ENCODE data around the gene TACC2. TPM values are rescaled to one million over a fixed set of nuclear protein-coding genes. Genes with fewer than 3 reads are reported as not detected.

TACC2 gene, protein sequence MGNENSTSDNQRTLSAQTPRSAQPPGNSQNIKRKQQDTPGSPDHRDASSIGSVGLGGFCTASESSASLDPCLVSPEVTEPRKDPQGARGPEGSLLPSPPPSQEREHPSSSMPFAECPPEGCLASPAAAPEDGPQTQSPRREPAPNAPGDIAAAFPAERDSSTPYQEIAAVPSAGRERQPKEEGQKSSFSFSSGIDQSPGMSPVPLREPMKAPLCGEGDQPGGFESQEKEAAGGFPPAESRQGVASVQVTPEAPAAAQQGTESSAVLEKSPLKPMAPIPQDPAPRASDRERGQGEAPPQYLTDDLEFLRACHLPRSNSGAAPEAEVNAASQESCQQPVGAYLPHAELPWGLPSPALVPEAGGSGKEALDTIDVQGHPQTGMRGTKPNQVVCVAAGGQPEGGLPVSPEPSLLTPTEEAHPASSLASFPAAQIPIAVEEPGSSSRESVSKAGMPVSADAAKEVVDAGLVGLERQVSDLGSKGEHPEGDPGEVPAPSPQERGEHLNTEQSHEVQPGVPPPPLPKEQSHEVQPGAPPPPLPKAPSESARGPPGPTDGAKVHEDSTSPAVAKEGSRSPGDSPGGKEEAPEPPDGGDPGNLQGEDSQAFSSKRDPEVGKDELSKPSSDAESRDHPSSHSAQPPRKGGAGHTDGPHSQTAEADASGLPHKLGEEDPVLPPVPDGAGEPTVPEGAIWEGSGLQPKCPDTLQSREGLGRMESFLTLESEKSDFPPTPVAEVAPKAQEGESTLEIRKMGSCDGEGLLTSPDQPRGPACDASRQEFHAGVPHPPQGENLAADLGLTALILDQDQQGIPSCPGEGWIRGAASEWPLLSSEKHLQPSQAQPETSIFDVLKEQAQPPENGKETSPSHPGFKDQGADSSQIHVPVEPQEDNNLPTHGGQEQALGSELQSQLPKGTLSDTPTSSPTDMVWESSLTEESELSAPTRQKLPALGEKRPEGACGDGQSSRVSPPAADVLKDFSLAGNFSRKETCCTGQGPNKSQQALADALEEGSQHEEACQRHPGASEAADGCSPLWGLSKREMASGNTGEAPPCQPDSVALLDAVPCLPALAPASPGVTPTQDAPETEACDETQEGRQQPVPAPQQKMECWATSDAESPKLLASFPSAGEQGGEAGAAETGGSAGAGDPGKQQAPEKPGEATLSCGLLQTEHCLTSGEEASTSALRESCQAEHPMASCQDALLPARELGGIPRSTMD (N-terminal part only)
- total RNA-seq, result 10 to 100 TPM; 31.0 to 52.5 (median 42.2) TPM

DNA sequence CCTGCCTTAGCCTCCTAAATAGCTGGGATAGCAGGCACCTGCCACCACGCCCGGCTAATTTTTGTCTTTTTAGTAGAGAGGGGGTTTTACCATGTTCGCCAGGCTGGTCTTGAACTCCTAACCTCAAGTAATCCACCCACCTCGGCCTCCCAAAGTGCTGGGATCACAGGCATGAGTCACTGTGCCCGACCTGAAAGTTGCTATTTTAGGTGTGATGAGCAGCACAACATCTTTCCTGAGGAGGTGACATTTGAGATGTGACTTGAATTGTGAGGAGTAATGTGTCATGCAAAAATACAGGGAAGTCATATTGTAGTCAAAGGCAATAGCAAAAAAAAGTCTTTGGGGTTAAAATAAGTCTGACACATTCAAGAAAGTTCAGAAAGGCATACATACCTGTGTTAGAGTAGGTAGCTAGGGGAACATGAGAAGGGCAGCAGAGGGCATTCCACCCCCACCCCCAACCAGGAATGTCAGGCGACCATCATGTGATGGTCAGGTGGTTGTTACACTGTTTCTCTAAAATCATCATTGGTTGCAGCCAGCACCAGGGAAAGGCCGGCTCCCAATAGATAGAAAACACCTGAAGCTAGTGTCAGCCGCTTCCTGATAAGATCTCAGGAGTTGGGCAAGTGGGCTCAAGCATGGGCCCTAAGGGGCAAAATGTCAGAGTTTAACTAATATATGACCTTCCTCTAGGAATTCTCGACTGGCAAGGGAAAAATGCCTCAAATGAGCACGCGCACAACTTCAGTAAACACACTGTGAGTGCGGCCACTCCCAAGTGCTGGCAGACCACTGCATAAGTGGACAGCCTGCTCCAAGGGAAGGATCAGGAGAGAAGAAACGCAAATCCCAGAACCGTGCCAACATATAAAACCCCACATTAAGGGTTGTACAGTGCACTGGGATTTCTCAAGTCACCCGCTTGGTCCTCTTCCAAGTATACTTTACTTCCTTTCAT lies at the start of gene TACC2:
TSS of gene TACC2 (plus strand) at position 803 of the 964 bp plus-strand sequence. CDS start 32,819 bp downstream, outside the sequence.
- TF ChIP-seq POLR2A (IDR thresholded peaks at IDR 0.05), result no peak
- Histone ChIP-seq H3K9me3 (peaks cover 0 to 13% (median 1%) of the 10 kb centered on the region in 4 donors), H3K4me3 (no peak within 1 kb of the TSS), H3K27ac (no peak within 1 kb of the TSS), H3K36me3 (no peaks in the 10 kb centered on the region), H3K4me1 (peaks cover 0 to 8% (median 0%) of the 10 kb centered on the region in 4 donors), H3K27me3 (no peaks in the 10 kb centered on the region)
- 79 to 87% methylated on average over 15 of the region's 15 CpGs for WGBS, 2 donors
- no peak for DNase-seq (ENCODE audit: low spot score in 2 of 2)

- H3K36me3 ChIP-seq, result no peaks in the 10 kb centered on the region
- H3K9me3 ChIP-seq, result no peaks in the 10 kb centered on the region
- 89 to 94% methylated on average over 3 of the region's 3 CpGs for WGBS, 2 donors
- no peak overlapping the region for H3K27ac ChIP-seq
- no peak for DNase-seq (ENCODE audit: low spot score in 2 of 2)
- TF ChIP-seq, protein P1, sequence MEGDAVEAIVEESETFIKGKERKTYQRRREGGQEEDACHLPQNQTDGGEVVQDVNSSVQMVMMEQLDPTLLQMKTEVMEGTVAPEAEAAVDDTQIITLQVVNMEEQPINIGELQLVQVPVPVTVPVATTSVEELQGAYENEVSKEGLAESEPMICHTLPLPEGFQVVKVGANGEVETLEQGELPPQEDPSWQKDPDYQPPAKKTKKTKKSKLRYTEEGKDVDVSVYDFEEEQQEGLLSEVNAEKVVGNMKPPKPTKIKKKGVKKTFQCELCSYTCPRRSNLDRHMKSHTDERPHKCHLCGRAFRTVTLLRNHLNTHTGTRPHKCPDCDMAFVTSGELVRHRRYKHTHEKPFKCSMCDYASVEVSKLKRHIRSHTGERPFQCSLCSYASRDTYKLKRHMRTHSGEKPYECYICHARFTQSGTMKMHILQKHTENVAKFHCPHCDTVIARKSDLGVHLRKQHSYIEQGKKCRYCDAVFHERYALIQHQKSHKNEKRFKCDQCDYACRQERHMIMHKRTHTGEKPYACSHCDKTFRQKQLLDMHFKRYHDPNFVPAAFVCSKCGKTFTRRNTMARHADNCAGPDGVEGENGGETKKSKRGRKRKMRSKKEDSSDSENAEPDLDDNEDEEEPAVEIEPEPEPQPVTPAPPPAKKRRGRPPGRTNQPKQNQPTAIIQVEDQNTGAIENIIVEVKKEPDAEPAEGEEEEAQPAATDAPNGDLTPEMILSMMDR (IDR thresholded peaks at IDR 0.05), result no peak
- TF ChIP-seq EP300 (IDR thresholded peaks at IDR 0.05), result no peak
- TF ChIP-seq POLR2A (IDR thresholded peaks at IDR 0.05), result no peak
- H3K27me3 ChIP-seq, result no peaks in the 10 kb centered on the region
- peaks cover 0 to 11% (median 0%) of the 10 kb centered on the region in 4 donors for H3K4me1 ChIP-seq
- no peak overlapping the region for H3K4me3 ChIP-seq
These were observed 47.4 kb upstream of the TACC2 start for GRCh38 chr10:121941532-121941931.

- H3K27me3 ChIP-seq, result no peaks in the 10 kb centered on the region
- DNase-seq (ENCODE audit: low spot score in 2 of 2), result peak in 1 of 2 donors; percentile 20
- no peaks in the 10 kb centered on the region for H3K36me3 ChIP-seq
- no peaks in the 10 kb centered on the region for H3K9me3 ChIP-seq
- H3K27ac ChIP-seq, result peak overlapping the region in 1 of 4 donors; percentile 44
- H3K4me1 ChIP-seq, result peaks cover 0 to 11% (median 0%) of the 10 kb centered on the region in 4 donors
- 36 to 90% methylated on average over 2 of the region's 2 CpGs for WGBS, 2 donors
- peak in 1 of 2 donors; percentile 66 for TF ChIP-seq EP300 (IDR thresholded peaks at IDR 0.05)
- TF ChIP-seq, protein P1 (IDR thresholded peaks at IDR 0.05), result no peak
- no peak overlapping the region for H3K4me3 ChIP-seq
These were observed 46.1 kb upstream of the TACC2 start for GRCh38 chr10:121942749-121943416.

DNA sequence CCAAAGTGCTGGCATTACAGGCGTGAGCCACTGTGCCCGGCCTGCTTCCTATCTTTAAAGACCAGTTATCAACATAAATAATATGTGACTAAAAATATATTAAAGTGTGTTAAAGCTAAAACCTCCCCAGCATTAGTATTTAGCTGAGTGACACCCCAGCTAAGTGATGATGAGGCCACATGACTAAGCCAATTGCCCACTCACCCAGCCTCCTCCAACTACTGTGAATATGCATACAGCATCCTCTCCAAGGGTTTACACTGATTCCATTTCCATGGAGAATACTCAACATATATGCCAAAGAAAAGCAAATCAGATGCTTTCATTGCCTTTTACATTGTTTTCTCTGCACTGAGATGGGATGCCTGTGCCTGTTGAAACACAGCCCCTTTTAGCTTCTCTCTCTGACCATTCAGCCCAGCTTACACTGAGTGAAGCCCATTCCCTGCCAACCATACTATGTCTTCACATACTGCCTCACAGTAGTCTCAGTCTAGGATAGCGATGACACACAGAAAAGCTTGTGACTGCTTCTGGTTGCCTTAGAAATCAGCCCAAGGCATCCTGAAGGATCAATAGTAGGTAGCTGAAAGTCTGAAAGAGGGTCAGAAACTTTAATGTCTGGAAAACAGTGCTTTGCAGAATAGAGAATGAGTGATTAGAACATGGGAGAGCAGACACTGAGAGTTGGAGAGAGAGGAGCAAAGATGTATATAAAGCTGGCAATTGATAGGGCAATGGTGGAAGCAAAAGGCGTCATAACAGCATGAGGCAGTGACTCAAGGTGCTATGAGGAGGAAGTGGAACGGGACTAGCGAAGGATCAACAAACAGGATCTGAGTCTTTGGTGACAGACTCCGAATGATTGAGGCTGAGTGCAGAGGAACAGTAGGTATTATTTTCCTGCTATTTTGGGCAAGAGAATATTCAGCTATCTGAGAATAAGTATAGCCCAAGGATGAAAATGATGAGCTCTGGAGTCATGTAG lies 41.3 kb upstream of the TACC2 start:
- no peak for DNase-seq (ENCODE audit: low spot score in 2 of 2)
- Histone ChIP-seq H3K27me3 (no peaks in the 10 kb centered on the region), H3K27ac (no peak overlapping the region), H3K4me1 (peaks cover 0 to 8% (median 0%) of the 10 kb centered on the region in 4 donors), H3K9me3 (no peaks in the 10 kb centered on the region), H3K36me3 (peaks cover 0 to 25% (median 0%) of the 10 kb centered on the region in 3 donors), H3K4me3 (no peak overlapping the region)
- WGBS, 2 donors, result 90 to 91% methylated on average over 7 of the region's 7 CpGs
- TF ChIP-seq EP300 (IDR thresholded peaks at IDR 0.05) (no peak), POLR2A (IDR thresholded peaks at IDR 0.05) (no peak)
- TF ChIP-seq, protein P1 (IDR thresholded peaks at IDR 0.05), result no peak

Data from tibial nerve (tissue), 4 donors.